Pons (tissue), 1 donor: ENCODE data around the gene ACTN1.

Experiments used
- DNase-seq: peaks from one replicate; pipeline ENCODE4 v3.0.0-alpha.2; 2016; ENCODE audit warnings: low spot score

The ACTN1 gene

DNA sequence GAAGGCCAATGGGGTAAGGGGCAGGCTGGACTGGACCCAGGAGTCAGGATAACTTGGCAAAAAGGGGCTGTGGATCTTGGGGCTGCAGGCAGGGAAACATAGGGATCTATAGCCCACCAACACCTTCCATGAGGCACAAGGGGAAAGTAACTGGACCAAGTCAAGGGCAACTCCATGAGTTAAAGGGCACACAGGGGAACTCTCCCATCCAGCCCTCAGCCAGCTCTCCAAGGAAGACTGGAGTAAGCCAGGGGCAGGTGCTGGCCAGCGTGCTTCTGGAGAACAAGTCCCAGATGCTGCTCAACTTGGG is 154.9 kb downstream of the ACTN1 start:
- DNase-seq: no peak
